ENCODE results near the gene METTL16.
A peak's percentile ranks its signal among the peaks of the same experiment; 100 is the strongest.
"Not testable (repeated sequence)": the region's sequence is repeated elsewhere in the genome, so short reads cannot be mapped to it uniquely, and the experiment has no call there.

The METTL16 gene

GRCh38 chr17:2440930-2441329 is 70.8 kb downstream of the METTL16 start:
- no peak for TF ChIP-seq CTCF (IDR thresholded peaks at IDR 0.05; ENCODE audit: control insufficient read depth, insufficient read depth, low read depth, low read length, missing control alignments)
- DNase-seq (ENCODE audit: low read depth): no peak
- no peak overlapping the region for H3K4me3 ChIP-seq (ENCODE audit: control insufficient read depth, low read depth, low read length)

GRCh38 chr17:2439997-2440396 is 71.7 kb downstream of the METTL16 start:
- peak; percentile 71 for DNase-seq (ENCODE audit: low read depth)
- not testable (repeated sequence) for H3K4me3 ChIP-seq (ENCODE audit: control insufficient read depth, low read depth, low read length)

GRCh38 chr17:2438823-2439222 is 72.9 kb downstream of the METTL16 start:
- TF ChIP-seq CTCF (IDR thresholded peaks at IDR 0.05; ENCODE audit: control insufficient read depth, insufficient read depth, low read depth, low read length, missing control alignments): no peak
- no peak for DNase-seq (ENCODE audit: low read depth)
- H3K4me3 ChIP-seq (ENCODE audit: control insufficient read depth, low read depth, low read length): no peak overlapping the region

- no peak for DNase-seq (ENCODE audit: low read depth)
- TF ChIP-seq CTCF (IDR thresholded peaks at IDR 0.05; ENCODE audit: control insufficient read depth, insufficient read depth, low read depth, low read length, missing control alignments): no peak
- H3K4me3 ChIP-seq (ENCODE audit: control insufficient read depth, low read depth, low read length): no peak overlapping the region
Measured at GRCh38 chr17:2436316-2436905, 75.3 kb downstream of the METTL16 start.

- H3K4me3 ChIP-seq (ENCODE audit: control insufficient read depth, low read depth, low read length): no peak overlapping the region
- DNase-seq (ENCODE audit: low read depth): no peak
- no peak for TF ChIP-seq CTCF (IDR thresholded peaks at IDR 0.05; ENCODE audit: control insufficient read depth, insufficient read depth, low read depth, low read length, missing control alignments)
Measured at GRCh38 chr17:2435862-2436261, 75.8 kb downstream of the METTL16 start.

- peak; percentile 24 for DNase-seq (ENCODE audit: low read depth)
- no peak for TF ChIP-seq CTCF (IDR thresholded peaks at IDR 0.05; ENCODE audit: control insufficient read depth, insufficient read depth, low read depth, low read length, missing control alignments)
- H3K4me3 ChIP-seq (ENCODE audit: control insufficient read depth, low read depth, low read length): no peak overlapping the region
Measured at GRCh38 chr17:2435181-2435741, 76.4 kb downstream of the METTL16 start.

GRCh38 chr17:2433696-2434095 is 78.0 kb downstream of the METTL16 start:
- no peak overlapping the region for H3K4me3 ChIP-seq (ENCODE audit: control insufficient read depth, low read depth, low read length)
- no peak for DNase-seq (ENCODE audit: low read depth)
- TF ChIP-seq CTCF (IDR thresholded peaks at IDR 0.05; ENCODE audit: control insufficient read depth, insufficient read depth, low read depth, low read length, missing control alignments): no peak

All from AG09309 (cell line).